A673 (cell line): Measurements from ENCODE around the gene HAS3. TPM values are rescaled to one million over a fixed set of nuclear protein-coding genes. Genes with fewer than 3 reads are reported as not detected.

Experiments used
- BruUV-seq: library from RNA; stranded (reverse); fragments of 400-500 nt; replicated peaks from 2 replicates; lab custom pipeline; 2021; lab: Mats Ljungman, UMichigan
- CTCF ChIA-PET: fragments of 300-600 bp; sonication (Branson Sonifier 250); formaldehyde crosslinking; loops from one replicate; lab custom pipeline; 2022; ENCODE audit warnings: antibody characterized with exemption; lab: Charles Lee
- POLR2A ChIA-PET: fragments of 300-600 bp; sonication (Branson Sonifier 250); formaldehyde crosslinking; loops from one replicate; lab custom pipeline; 2022; ENCODE audit warnings: antibody characterized with exemption; ENCODE audit not compliant: low non-redundant PET; lab: Charles Lee
- DNase-seq: peaks from one replicate; pipeline ENCODE4 v3.0.0-alpha.2; 2015; ENCODE audit warnings: low spot score
- H3K27ac ChIP-seq: fragments of 200-600 bp; sonication (generic); 2 replicates; pipeline ENCODE4 v1.5.1; 2016; ENCODE audit warnings: mixed run types, low read depth, mild to moderate bottlenecking, mixed read lengths, antibody characterized with exemption, low read length; ENCODE audit not compliant: poor library complexity, severe bottlenecking
- H3K27me3 ChIP-seq: fragments of 200-600 bp; sonication (generic); replicated peaks from 2 replicates; pipeline ENCODE4 v1.6.1; 2017; ENCODE audit warnings: mixed run types, low read depth, mild to moderate bottlenecking, mixed read lengths, antibody characterized with exemption, low read length; ENCODE audit not compliant: insufficient read depth, poor library complexity
- H3K36me3 ChIP-seq: fragments of 200-600 bp; sonication (generic); 2 replicates; pipeline ENCODE4 v1.6.1; 2016; ENCODE audit warnings: mixed run types, mild to moderate bottlenecking, mixed read lengths, antibody characterized with exemption, low read length; ENCODE audit not compliant: insufficient read depth, poor library complexity, severe bottlenecking
- H3K4me1 ChIP-seq: fragments of 200-600 bp; sonication (generic); 2 replicates; pipeline ENCODE4 v1.6.1; 2017; ENCODE audit warnings: mixed run types, mild to moderate bottlenecking, mixed read lengths, antibody characterized with exemption, low read length; ENCODE audit not compliant: insufficient read depth, poor library complexity, severe bottlenecking
- H3K4me3 ChIP-seq: fragments of 200-600 bp; sonication (generic); 2 replicates; pipeline ENCODE4 v1.5.1; 2016; ENCODE audit warnings: low read depth, mixed run types, mild to moderate bottlenecking, mixed read lengths, low read length; ENCODE audit not compliant: poor library complexity, severe bottlenecking
- H3K9me3 ChIP-seq: fragments of 200-600 bp; sonication (generic); 2 replicates; pipeline ENCODE4 v1.6.1; 2016; ENCODE audit warnings: mixed run types, low read depth, mild to moderate bottlenecking, mixed read lengths, antibody characterized with exemption, low read length; ENCODE audit not compliant: poor library complexity, severe bottlenecking
- CTCF ChIP-seq: fragments of 300-800, 200-600 bp; sonication (generic); conservative IDR thresholded peaks from 2 replicates; pipeline ENCODE4 v1.5.1; 2017; ENCODE audit warnings: low read depth, mild to moderate bottlenecking, antibody characterized with exemption, low read length, moderate library complexity, mixed read lengths
- EZH2 ChIP-seq: fragments of 200-600 bp; sonication (generic); IDR thresholded peaks from 2 replicates; pipeline ENCODE4 v1.6.1; 2017; ENCODE audit warnings: borderline replicate concordance, low read depth, mild to moderate bottlenecking, mixed read lengths, antibody characterized with exemption, low read length; ENCODE audit not compliant: poor library complexity, severe bottlenecking
- intact Hi-C: fragments of 100-400 bp; cut with micrococcal nuclease; formaldehyde crosslinking; loops from one replicate; pipeline ENCODE4 v1.10.0; 2022; ENCODE audit not compliant: unreplicated experiment
- total RNA-seq: library from RNA; stranded (reverse); gene quantifications from 2 replicates; pipeline ENCODE4 v1.2.3, GENCODE V29; 2021

HAS3 gene
- total RNA-seq, 1 experiment from 2014 or later = 0.49 TPM

GRCh38 chr16:69141014-69141413 lies 35.6 kb downstream of the HAS3 start:
- BruUV-seq = no TSS peak
- TF ChIP-seq CTCF = no peak
- no peak for TF ChIP-seq EZH2
- ChIA-PET POLR2A (interaction anchor here (0.6 kb wide), 1 partner anchor 41 kb away, joined by 5 read pairs; no protein-coding TSS in a partner anchor), CTCF (interaction anchor here (0.6 kb wide), 1 partner anchor 25 kb away, joined by 4 read pairs; no protein-coding TSS in a partner anchor)
- H3K27me3 ChIP-seq = no peaks in the 10 kb centered on the region
- peaks cover 88% of the 10 kb centered on the region for H3K36me3 ChIP-seq
- H3K9me3 ChIP-seq = no peaks in the 10 kb centered on the region
- H3K27ac ChIP-seq = no peak overlapping the region
- no peak for DNase-seq
- H3K4me3 ChIP-seq = no peak overlapping the region
- no peaks in the 10 kb centered on the region for H3K4me1 ChIP-seq
- intact Hi-C loops = no loop called here

- Histone ChIP-seq H3K27ac (no peak overlapping the region), H3K4me3 (no peak overlapping the region), H3K4me1 (no peaks in the 10 kb centered on the region), H3K27me3 (no peaks in the 10 kb centered on the region), H3K36me3 (peaks cover 81% of the 10 kb centered on the region), H3K9me3 (no peaks in the 10 kb centered on the region)
- intact Hi-C loops = no loop called here
- no peak for DNase-seq
- POLR2A ChIA-PET = interaction anchor here (0.6 kb wide), 1 partner anchor 17 kb away, joined by 3 read pairs; no protein-coding TSS in a partner anchor
- CTCF ChIA-PET = no interaction called here
- no TSS peak for BruUV-seq
- TF ChIP-seq EZH2 (no peak), CTCF (no peak)
Measured at GRCh38 chr16:69141936-69142335, 36.5 kb downstream of the HAS3 start.

GRCh38 chr16:69143116-69143515 lies 37.7 kb downstream of the HAS3 start:
- TF ChIP-seq CTCF (peak; percentile 28; the same call in 1 of the 2 replicates), EZH2 (no peak)
- no TSS peak for BruUV-seq
- Histone ChIP-seq H3K9me3 (no peaks in the 10 kb centered on the region), H3K27ac (no peak overlapping the region), H3K4me3 (no peak overlapping the region), H3K4me1 (no peaks in the 10 kb centered on the region), H3K27me3 (no peaks in the 10 kb centered on the region), H3K36me3 (peaks cover 69% of the 10 kb centered on the region)
- ChIA-PET CTCF (no interaction called here), POLR2A (no interaction called here)
- peak; percentile 51 for DNase-seq
- intact Hi-C loops = no loop called here
